Activated CD8-positive, alpha-beta T cell treated with anti-CD3 and anti-CD28 coated beads, Interleukin-2, amount 10 ng/mL, durations not matched to agents 7 days and 5 days (primary cell): Measurements from ENCODE around the gene HMCN1. TPM values are rescaled to one million over a fixed set of nuclear protein-coding genes. Genes with fewer than 3 reads are reported as not detected.

Experiments
- ATAC-seq: fragments of 150-1000 bp; cut with Tn5 transposase; one replicate; pipeline ENCODE4 v1.10.0; 2021; ENCODE audit warnings: moderate library complexity
- CTCF ChIA-PET: fragments of 350-600 bp; sonication (Branson Sonifier 250); formaldehyde crosslinking; loops from one replicate; lab custom pipeline; 2021; ENCODE audit warnings: antibody characterized with exemption; lab: Charles Lee
- POLR2A ChIA-PET: fragments of 350-600 bp; sonication (Branson Sonifier 250); formaldehyde crosslinking; loops from one replicate; lab custom pipeline; 2021; ENCODE audit warnings: antibody characterized with exemption; lab: Charles Lee
- DNase-seq: peaks from one replicate; pipeline ENCODE4 v3.0.0-alpha.2; 2020
- H3K27ac Mint-ChIP-seq: one replicate; pipeline ENCODE4 v1.8.0; 2021; ENCODE audit warnings: mild to moderate bottlenecking, mixed read lengths
- H3K27me3 Mint-ChIP-seq: one replicate; pipeline ENCODE4 v1.8.0; 2021; ENCODE audit warnings: low read depth, mixed read lengths
- H3K36me3 Mint-ChIP-seq: one replicate; pipeline ENCODE4 v1.8.0; 2021; ENCODE audit warnings: low read depth, mixed read lengths
- H3K4me1 Mint-ChIP-seq: one replicate; pipeline ENCODE4 v1.8.0; 2021; ENCODE audit warnings: low read depth, mixed read lengths
- H3K4me3 Mint-ChIP-seq: one replicate; pipeline ENCODE4 v1.8.0; 2021; ENCODE audit warnings: mild to moderate bottlenecking, mixed read lengths
- H3K9me3 Mint-ChIP-seq: one replicate; pipeline ENCODE4 v1.8.0; 2022; ENCODE audit warnings: mixed read lengths; ENCODE audit not compliant: insufficient read depth
- total RNA-seq, 2 experiments: library from RNA; stranded (reverse); gene quantifications; one replicate each; pipeline ENCODE4 v1.2.3, GENCODE V29; 2021

Gene HMCN1
- total RNA-seq, 2 experiments from 2014 or later: 0.05 to 0.18 TPM

GRCh38 chr1:185921636-185922035 is 187.4 kb downstream of the HMCN1 start:
- Mint-ChIP-seq H3K4me3 (no peak overlapping the region), H3K4me1 (no peaks in the 10 kb centered on the region), H3K36me3 (no peaks in the 10 kb centered on the region), H3K9me3 (no peaks in the 10 kb centered on the region), H3K27me3 (no peaks in the 10 kb centered on the region), H3K27ac (no peak overlapping the region)
- ChIA-PET CTCF (no interaction called here), POLR2A (no interaction called here)
- DNase-seq (no peak), ATAC-seq (no peak)

GRCh38 chr1:185926588-185926987 is 192.4 kb downstream of the HMCN1 start:
- Mint-ChIP-seq H3K9me3 (no peaks in the 10 kb centered on the region), H3K4me1 (no peaks in the 10 kb centered on the region), H3K27me3 (no peaks in the 10 kb centered on the region), H3K27ac (no peak overlapping the region), H3K36me3 (no peaks in the 10 kb centered on the region), H3K4me3 (no peak overlapping the region)
- no peak for DNase-seq
- ChIA-PET CTCF (no interaction called here), POLR2A (no interaction called here)
- ATAC-seq: no peak

- H3K4me3 Mint-ChIP-seq: no peak overlapping the region
- ATAC-seq (no peak), DNase-seq (no peak)
- POLR2A ChIA-PET: no interaction called here
- no peaks in the 10 kb centered on the region for H3K36me3 Mint-ChIP-seq
- H3K9me3 Mint-ChIP-seq: no peaks in the 10 kb centered on the region
- no peaks in the 10 kb centered on the region for H3K27me3 Mint-ChIP-seq
- CTCF ChIA-PET: no interaction called here
- no peak overlapping the region for H3K27ac Mint-ChIP-seq
- no peaks in the 10 kb centered on the region for H3K4me1 Mint-ChIP-seq
These were observed 195.6 kb downstream of the HMCN1 start for GRCh38 chr1:185929776-185930175.

- H3K27me3 Mint-ChIP-seq: no peaks in the 10 kb centered on the region
- H3K9me3 Mint-ChIP-seq: no peaks in the 10 kb centered on the region
- H3K4me3 Mint-ChIP-seq: no peak overlapping the region
- DNase-seq (no peak), ATAC-seq (no peak)
- no peak overlapping the region for H3K27ac Mint-ChIP-seq
- no peaks in the 10 kb centered on the region for H3K36me3 Mint-ChIP-seq
- no peaks in the 10 kb centered on the region for H3K4me1 Mint-ChIP-seq
- CTCF ChIA-PET: no interaction called here
- POLR2A ChIA-PET: no interaction called here
These were observed 197.2 kb downstream of the HMCN1 start for GRCh38 chr1:185931438-185931837.

GRCh38 chr1:185933580-185933979 is 199.4 kb downstream of the HMCN1 start:
- H3K36me3 Mint-ChIP-seq: no peaks in the 10 kb centered on the region
- CTCF ChIA-PET: no interaction called here
- H3K27me3 Mint-ChIP-seq: no peaks in the 10 kb centered on the region
- no peak overlapping the region for H3K27ac Mint-ChIP-seq
- no peak for ATAC-seq
- POLR2A ChIA-PET: no interaction called here
- no peak overlapping the region for H3K4me3 Mint-ChIP-seq
- no peak for DNase-seq
- no peaks in the 10 kb centered on the region for H3K9me3 Mint-ChIP-seq
- no peaks in the 10 kb centered on the region for H3K4me1 Mint-ChIP-seq

- POLR2A ChIA-PET: no interaction called here
- no peak for ATAC-seq
- DNase-seq: no peak
- Mint-ChIP-seq H3K27me3 (no peaks in the 10 kb centered on the region), H3K4me1 (no peaks in the 10 kb centered on the region), H3K4me3 (no peak overlapping the region), H3K9me3 (no peaks in the 10 kb centered on the region), H3K36me3 (no peaks in the 10 kb centered on the region), H3K27ac (no peak overlapping the region)
- CTCF ChIA-PET: no interaction called here
These were observed 200.4 kb downstream of the HMCN1 start for GRCh38 chr1:185934476-185935189.

- H3K4me3 Mint-ChIP-seq: no peak overlapping the region
- H3K27me3 Mint-ChIP-seq: no peaks in the 10 kb centered on the region
- ATAC-seq (no peak), DNase-seq (no peak)
- no peaks in the 10 kb centered on the region for H3K9me3 Mint-ChIP-seq
- CTCF ChIA-PET: no interaction called here
- POLR2A ChIA-PET: no interaction called here
- no peak overlapping the region for H3K27ac Mint-ChIP-seq
- H3K36me3 Mint-ChIP-seq: no peaks in the 10 kb centered on the region
- no peaks in the 10 kb centered on the region for H3K4me1 Mint-ChIP-seq
These were observed 201.2 kb downstream of the HMCN1 start for GRCh38 chr1:185935360-185935759.

GRCh38 chr1:185936641-185937040 is 202.4 kb downstream of the HMCN1 start:
- POLR2A ChIA-PET: no interaction called here
- H3K36me3 Mint-ChIP-seq: no peaks in the 10 kb centered on the region
- no peaks in the 10 kb centered on the region for H3K4me1 Mint-ChIP-seq
- H3K9me3 Mint-ChIP-seq: no peaks in the 10 kb centered on the region
- H3K27me3 Mint-ChIP-seq: no peaks in the 10 kb centered on the region
- H3K27ac Mint-ChIP-seq: no peak overlapping the region
- DNase-seq (no peak), ATAC-seq (no peak)
- no peak overlapping the region for H3K4me3 Mint-ChIP-seq
- CTCF ChIA-PET: no interaction called here

GRCh38 chr1:185938396-185938795 is 204.2 kb downstream of the HMCN1 start:
- DNase-seq: no peak
- H3K27ac Mint-ChIP-seq: no peak overlapping the region
- ChIA-PET POLR2A (no interaction called here), CTCF (no interaction called here)
- no peak for ATAC-seq
- no peaks in the 10 kb centered on the region for H3K9me3 Mint-ChIP-seq
- no peaks in the 10 kb centered on the region for H3K27me3 Mint-ChIP-seq
- H3K4me1 Mint-ChIP-seq: no peaks in the 10 kb centered on the region
- no peaks in the 10 kb centered on the region for H3K36me3 Mint-ChIP-seq
- H3K4me3 Mint-ChIP-seq: no peak overlapping the region

- POLR2A ChIA-PET: no interaction called here
- CTCF ChIA-PET: no interaction called here
- H3K27ac Mint-ChIP-seq: no peak overlapping the region
- H3K36me3 Mint-ChIP-seq: no peaks in the 10 kb centered on the region
- ATAC-seq: no peak
- H3K4me1 Mint-ChIP-seq: no peaks in the 10 kb centered on the region
- no peak for DNase-seq
- no peak overlapping the region for H3K4me3 Mint-ChIP-seq
- no peaks in the 10 kb centered on the region for H3K27me3 Mint-ChIP-seq
- H3K9me3 Mint-ChIP-seq: no peaks in the 10 kb centered on the region
These were observed 205.0 kb downstream of the HMCN1 start for GRCh38 chr1:185939142-185939541.

GRCh38 chr1:185942961-185943360 is 208.8 kb downstream of the HMCN1 start:
- no peak overlapping the region for H3K4me3 Mint-ChIP-seq
- ATAC-seq: no peak
- no peaks in the 10 kb centered on the region for H3K9me3 Mint-ChIP-seq
- ChIA-PET CTCF (no interaction called here), POLR2A (no interaction called here)
- H3K27me3 Mint-ChIP-seq: no peaks in the 10 kb centered on the region
- H3K4me1 Mint-ChIP-seq: no peaks in the 10 kb centered on the region
- H3K36me3 Mint-ChIP-seq: no peaks in the 10 kb centered on the region
- no peak for DNase-seq
- no peak overlapping the region for H3K27ac Mint-ChIP-seq

GRCh38 chr1:185956881-185957280 is 222.7 kb downstream of the HMCN1 start:
- Mint-ChIP-seq H3K4me1 (no peaks in the 10 kb centered on the region), H3K27ac (no peak overlapping the region), H3K36me3 (no peaks in the 10 kb centered on the region), H3K9me3 (no peaks in the 10 kb centered on the region), H3K4me3 (no peak overlapping the region), H3K27me3 (no peaks in the 10 kb centered on the region)
- no peak for ATAC-seq
- POLR2A ChIA-PET: no interaction called here
- no peak for DNase-seq
- CTCF ChIA-PET: no interaction called here
